A673 (cell line): Measurements from ENCODE around the gene GADL1. TPM values are rescaled to one million over a fixed set of nuclear protein-coding genes. Genes with fewer than 3 reads are reported as not detected.

ENCODE experiments used
- BruUV-seq: library from RNA; stranded (reverse); fragments of 400-500 nt; replicated peaks from 2 replicates; lab custom pipeline; 2021; lab: Mats Ljungman, UMichigan
- CTCF ChIA-PET: fragments of 300-600 bp; sonication (Branson Sonifier 250); formaldehyde crosslinking; loops from one replicate; lab custom pipeline; 2022; ENCODE audit warnings: antibody characterized with exemption; lab: Charles Lee
- POLR2A ChIA-PET: fragments of 300-600 bp; sonication (Branson Sonifier 250); formaldehyde crosslinking; loops from one replicate; lab custom pipeline; 2022; ENCODE audit warnings: antibody characterized with exemption; ENCODE audit not compliant: low non-redundant PET; lab: Charles Lee
- DNase-seq: peaks from one replicate; pipeline ENCODE4 v3.0.0-alpha.2; 2015; ENCODE audit warnings: low spot score
- H3K27ac ChIP-seq: fragments of 200-600 bp; sonication (generic); 2 replicates; pipeline ENCODE4 v1.5.1; 2016; ENCODE audit warnings: mixed run types, low read depth, mild to moderate bottlenecking, mixed read lengths, antibody characterized with exemption, low read length; ENCODE audit not compliant: poor library complexity, severe bottlenecking
- H3K27me3 ChIP-seq: fragments of 200-600 bp; sonication (generic); replicated peaks from 2 replicates; pipeline ENCODE4 v1.6.1; 2017; ENCODE audit warnings: mixed run types, low read depth, mild to moderate bottlenecking, mixed read lengths, antibody characterized with exemption, low read length; ENCODE audit not compliant: insufficient read depth, poor library complexity
- H3K36me3 ChIP-seq: fragments of 200-600 bp; sonication (generic); 2 replicates; pipeline ENCODE4 v1.6.1; 2016; ENCODE audit warnings: mixed run types, mild to moderate bottlenecking, mixed read lengths, antibody characterized with exemption, low read length; ENCODE audit not compliant: insufficient read depth, poor library complexity, severe bottlenecking
- H3K4me1 ChIP-seq: fragments of 200-600 bp; sonication (generic); 2 replicates; pipeline ENCODE4 v1.6.1; 2017; ENCODE audit warnings: mixed run types, mild to moderate bottlenecking, mixed read lengths, antibody characterized with exemption, low read length; ENCODE audit not compliant: insufficient read depth, poor library complexity, severe bottlenecking
- H3K4me3 ChIP-seq: fragments of 200-600 bp; sonication (generic); 2 replicates; pipeline ENCODE4 v1.5.1; 2016; ENCODE audit warnings: low read depth, mixed run types, mild to moderate bottlenecking, mixed read lengths, low read length; ENCODE audit not compliant: poor library complexity, severe bottlenecking
- H3K9me3 ChIP-seq: fragments of 200-600 bp; sonication (generic); 2 replicates; pipeline ENCODE4 v1.6.1; 2016; ENCODE audit warnings: mixed run types, low read depth, mild to moderate bottlenecking, mixed read lengths, antibody characterized with exemption, low read length; ENCODE audit not compliant: poor library complexity, severe bottlenecking
- EZH2 ChIP-seq: fragments of 200-600 bp; sonication (generic); IDR thresholded peaks from 2 replicates; pipeline ENCODE4 v1.6.1; 2017; ENCODE audit warnings: borderline replicate concordance, low read depth, mild to moderate bottlenecking, mixed read lengths, antibody characterized with exemption, low read length; ENCODE audit not compliant: poor library complexity, severe bottlenecking
- intact Hi-C: fragments of 100-400 bp; cut with micrococcal nuclease; formaldehyde crosslinking; loops from one replicate; pipeline ENCODE4 v1.10.0; 2022; ENCODE audit not compliant: unreplicated experiment
- total RNA-seq: library from RNA; stranded (reverse); gene quantifications from 2 replicates; pipeline ENCODE4 v1.2.3, GENCODE V29; 2021
- TF ChIP-seq, protein P1 (sequence below): fragments of 300-800, 200-600 bp; sonication (generic); conservative IDR thresholded peaks from 2 replicates; pipeline ENCODE4 v1.5.1; 2017; ENCODE audit warnings: low read depth, mild to moderate bottlenecking, antibody characterized with exemption, low read length, moderate library complexity, mixed read lengths

GADL1 gene
- total RNA-seq, 1 experiment from 2014 or later: 13.8 TPM

DNA sequence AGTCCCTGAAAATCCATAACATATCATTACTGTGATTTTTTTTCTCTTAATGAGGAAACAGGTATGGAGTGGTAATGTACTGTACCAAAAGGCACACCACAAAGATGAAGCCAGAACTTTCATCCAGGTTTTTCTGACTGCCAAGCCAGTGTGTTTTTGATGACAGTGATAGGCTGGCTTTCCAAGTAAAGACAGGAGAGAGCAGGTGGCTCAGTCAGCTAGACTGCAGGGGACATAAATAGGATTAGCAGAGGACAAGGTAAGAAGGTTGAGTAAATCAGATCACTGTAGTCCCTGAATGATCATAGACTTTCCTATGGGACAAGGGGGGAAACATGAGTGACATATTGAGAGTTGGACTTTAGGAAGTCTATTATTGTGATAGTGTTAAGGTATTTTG, 127.9 kb downstream of the GADL1 start:
- POLR2A ChIA-PET: no interaction called here

DNA sequence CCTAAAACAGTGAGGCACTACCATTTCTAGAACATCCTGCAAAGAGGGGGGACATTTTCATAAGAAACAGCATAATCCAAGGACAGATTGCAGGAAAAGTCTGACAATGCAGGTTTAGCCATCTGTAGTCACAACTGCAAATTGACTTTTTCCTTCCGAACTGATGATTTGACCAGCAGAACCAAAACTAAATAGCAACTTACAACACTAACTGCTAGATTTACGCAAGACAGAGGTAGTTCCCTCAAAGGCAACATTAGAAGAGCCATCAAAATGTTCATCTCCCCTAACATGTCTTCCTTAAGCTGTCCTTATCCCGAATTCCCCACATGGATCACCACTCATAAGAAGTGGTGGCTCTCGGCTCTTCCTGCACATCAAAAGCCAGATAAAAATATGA, 129.6 kb downstream of the GADL1 start:
- intact Hi-C loops: no loop called here
- no peaks in the 10 kb centered on the region for H3K9me3 ChIP-seq
- TF ChIP-seq, protein P1, sequence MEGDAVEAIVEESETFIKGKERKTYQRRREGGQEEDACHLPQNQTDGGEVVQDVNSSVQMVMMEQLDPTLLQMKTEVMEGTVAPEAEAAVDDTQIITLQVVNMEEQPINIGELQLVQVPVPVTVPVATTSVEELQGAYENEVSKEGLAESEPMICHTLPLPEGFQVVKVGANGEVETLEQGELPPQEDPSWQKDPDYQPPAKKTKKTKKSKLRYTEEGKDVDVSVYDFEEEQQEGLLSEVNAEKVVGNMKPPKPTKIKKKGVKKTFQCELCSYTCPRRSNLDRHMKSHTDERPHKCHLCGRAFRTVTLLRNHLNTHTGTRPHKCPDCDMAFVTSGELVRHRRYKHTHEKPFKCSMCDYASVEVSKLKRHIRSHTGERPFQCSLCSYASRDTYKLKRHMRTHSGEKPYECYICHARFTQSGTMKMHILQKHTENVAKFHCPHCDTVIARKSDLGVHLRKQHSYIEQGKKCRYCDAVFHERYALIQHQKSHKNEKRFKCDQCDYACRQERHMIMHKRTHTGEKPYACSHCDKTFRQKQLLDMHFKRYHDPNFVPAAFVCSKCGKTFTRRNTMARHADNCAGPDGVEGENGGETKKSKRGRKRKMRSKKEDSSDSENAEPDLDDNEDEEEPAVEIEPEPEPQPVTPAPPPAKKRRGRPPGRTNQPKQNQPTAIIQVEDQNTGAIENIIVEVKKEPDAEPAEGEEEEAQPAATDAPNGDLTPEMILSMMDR: no peak
- no peak for TF ChIP-seq EZH2
- peaks cover 16% of the 10 kb centered on the region for H3K4me1 ChIP-seq
- CTCF ChIA-PET: no interaction called here
- H3K27ac ChIP-seq: no peak overlapping the region
- BruUV-seq: no TSS peak
- POLR2A ChIA-PET: no interaction called here
- no peak overlapping the region for H3K4me3 ChIP-seq
- H3K27me3 ChIP-seq: no peaks in the 10 kb centered on the region
- no peaks in the 10 kb centered on the region for H3K36me3 ChIP-seq
- DNase-seq: no peak

More for the DNA sequence above, 127.9 kb downstream of the GADL1 start:
- Histone ChIP-seq H3K27me3 (no peaks in the 10 kb centered on the region), H3K9me3 (no peaks in the 10 kb centered on the region), H3K36me3 (no peaks in the 10 kb centered on the region), H3K4me3 (no peak overlapping the region), H3K27ac (no peak overlapping the region), H3K4me1 (peaks cover 10% of the 10 kb centered on the region)
- no peak for DNase-seq
- TF ChIP-seq, protein P1: no peak
- TF ChIP-seq EZH2: no peak
- intact Hi-C loops: no loop called here
- no TSS peak for BruUV-seq
- CTCF ChIA-PET: no interaction called here

- BruUV-seq: no TSS peak
- POLR2A ChIA-PET: no interaction called here
- CTCF ChIA-PET: no interaction called here
These were observed 130.2 kb downstream of the GADL1 start for GRCh38 chr3:30764281-30764680.

More at GRCh38 chr3:30764281-30764680, 130.2 kb downstream of the GADL1 start:
- Histone ChIP-seq H3K36me3 (no peaks in the 10 kb centered on the region), H3K27ac (no peak overlapping the region), H3K9me3 (no peaks in the 10 kb centered on the region), H3K4me3 (no peak overlapping the region), H3K27me3 (no peaks in the 10 kb centered on the region), H3K4me1 (peaks cover 22% of the 10 kb centered on the region)
- DNase-seq: no peak
- intact Hi-C loops: no loop called here
- TF ChIP-seq, protein P1: no peak
- TF ChIP-seq EZH2: no peak
